HepG2 (cell line): ENCODE measurements around the gene COMMD1. TPM values are rescaled to one million over a fixed set of nuclear protein-coding genes. Genes with fewer than 3 reads are reported as not detected.

Experiments used
- FLYWCH1 ChIP-seq: sonication (generic); formaldehyde crosslinking; IDR thresholded peaks from 2 replicates; pipeline ENCODE4 v1.8.1; 2023; ENCODE audit warnings: mild to moderate bottlenecking, missing genetic modification reagents
- GABPB1 ChIP-seq: IDR thresholded peaks from 2 replicates; pipeline ENCODE4 v1.6.1; 2016; ENCODE audit warnings: mild to moderate bottlenecking, missing genetic modification reagents, moderate library complexity, missing compliant biosample characterization
- PHF5A ChIP-seq: IDR thresholded peaks from one replicate; pipeline ENCODE4 v1.6.1; 2018; ENCODE audit warnings: low read depth, missing genetic modification reagents; ENCODE audit not compliant: unreplicated experiment
- RBFOX2 ChIP-seq: fragments of 200-400 bp; formaldehyde crosslinking; IDR thresholded peaks from 2 replicates; pipeline ENCODE4 v1.6.1; 2017; ENCODE audit warnings: low read depth, mild to moderate bottlenecking, low read length
- TCF7 ChIP-seq: sonication (generic); IDR thresholded peaks from 2 replicates; pipeline ENCODE4 v1.6.1; 2016; ENCODE audit warnings: antibody characterized with exemption, low read depth
- TEF ChIP-seq: sonication (generic); formaldehyde crosslinking; IDR thresholded peaks from 2 replicates; pipeline ENCODE4 v1.5.0; 2020; ENCODE audit warnings: missing genetic modification reagents
- ZKSCAN8 ChIP-seq: IDR thresholded peaks from 2 replicates; pipeline ENCODE4 v1.6.1; 2016; ENCODE audit warnings: borderline replicate concordance, missing genetic modification reagents, missing compliant biosample characterization
- ZNF280B ChIP-seq: sonication (generic); formaldehyde crosslinking; IDR thresholded peaks from 2 replicates; pipeline ENCODE4 v1.5.0; 2020; ENCODE audit warnings: missing genetic modification reagents, mild to moderate bottlenecking, borderline replicate concordance
- ZNF382 ChIP-seq: sonication (generic); formaldehyde crosslinking; IDR thresholded peaks from 2 replicates; pipeline ENCODE4 v1.5.0; 2020; ENCODE audit warnings: missing genetic modification reagents, mild to moderate bottlenecking, borderline replicate concordance
- ZNF552 ChIP-seq: sonication (generic); formaldehyde crosslinking; IDR thresholded peaks from 2 replicates; pipeline ENCODE4 v1.9.0; 2022; ENCODE audit warnings: missing genetic modification reagents, mild to moderate bottlenecking, borderline replicate concordance
- ZNF576 ChIP-seq: sonication (generic); formaldehyde crosslinking; IDR thresholded peaks from 2 replicates; pipeline ENCODE4 v1.4.0; 2020; ENCODE audit warnings: mild to moderate bottlenecking, missing genetic modification reagents
- polyA plus RNA-seq, 8 experiments: library from polyadenylated mRNA; depleted of rRNA in 3 of 8; stranded (reverse) in 7 of 8; unstranded in 1 of 8; fragments of >200 nt; fragmentation: Illumina TruSeq in 4 of 8; extraction: Trizol in 4 of 8; gene quantifications; 2 replicates each; pipeline versions ENCODE4 v1.2.1 to v1.2.3, GENCODE V29; 2011 to 2016; ENCODE audit warnings: low read depth in 4 of 8, missing spikeins in 1 of 8, mixed read lengths in 1 of 8; ENCODE audit not compliant: insufficient read depth in 1 of 8
- total RNA-seq, 5 experiments: library from RNA; depleted of rRNA; stranded (reverse); fragments of >200 nt; fragmentation: Illumina TruSeq; extraction: Trizol; gene quantifications; 2 replicates each; pipeline ENCODE4 v1.2.3, GENCODE V29; 2016; ENCODE audit warnings: low read depth in 1 of 5
- TF ChIP-seq, protein P1 (sequence below): conservative IDR thresholded peaks from 2 replicates; pipeline ENCODE4 v1.6.1; 2018; ENCODE audit warnings: missing genetic modification reagents
- TF ChIP-seq, protein P2 (sequence below): sonication (generic); formaldehyde crosslinking; IDR thresholded peaks from 2 replicates; pipeline ENCODE4 v1.4.0; 2020; ENCODE audit warnings: mild to moderate bottlenecking, missing genetic modification reagents
- TF ChIP-seq, protein P3 (sequence below): sonication (generic); formaldehyde crosslinking; IDR thresholded peaks from 2 replicates; pipeline ENCODE4 v1.9.0; 2022; ENCODE audit warnings: missing genetic modification reagents, mild to moderate bottlenecking, borderline replicate concordance
- TF ChIP-seq, protein P4 (sequence below): sonication (generic); formaldehyde crosslinking; IDR thresholded peaks from 2 replicates; pipeline ENCODE4 v1.9.0; 2021; ENCODE audit warnings: missing genetic modification reagents, mild to moderate bottlenecking, borderline replicate concordance
- TF ChIP-seq, protein P5 (sequence below): sonication (generic); formaldehyde crosslinking; IDR thresholded peaks from 2 replicates; pipeline ENCODE4 v1.4.0; 2020; ENCODE audit warnings: missing genetic modification reagents

The COMMD1 gene
- total and polyA plus RNA-seq, 2 of the 13 experiments (the other 11 are each of a cell fraction or from before 2014, with no cell fraction given): 25.7 to 105 TPM

DNA sequence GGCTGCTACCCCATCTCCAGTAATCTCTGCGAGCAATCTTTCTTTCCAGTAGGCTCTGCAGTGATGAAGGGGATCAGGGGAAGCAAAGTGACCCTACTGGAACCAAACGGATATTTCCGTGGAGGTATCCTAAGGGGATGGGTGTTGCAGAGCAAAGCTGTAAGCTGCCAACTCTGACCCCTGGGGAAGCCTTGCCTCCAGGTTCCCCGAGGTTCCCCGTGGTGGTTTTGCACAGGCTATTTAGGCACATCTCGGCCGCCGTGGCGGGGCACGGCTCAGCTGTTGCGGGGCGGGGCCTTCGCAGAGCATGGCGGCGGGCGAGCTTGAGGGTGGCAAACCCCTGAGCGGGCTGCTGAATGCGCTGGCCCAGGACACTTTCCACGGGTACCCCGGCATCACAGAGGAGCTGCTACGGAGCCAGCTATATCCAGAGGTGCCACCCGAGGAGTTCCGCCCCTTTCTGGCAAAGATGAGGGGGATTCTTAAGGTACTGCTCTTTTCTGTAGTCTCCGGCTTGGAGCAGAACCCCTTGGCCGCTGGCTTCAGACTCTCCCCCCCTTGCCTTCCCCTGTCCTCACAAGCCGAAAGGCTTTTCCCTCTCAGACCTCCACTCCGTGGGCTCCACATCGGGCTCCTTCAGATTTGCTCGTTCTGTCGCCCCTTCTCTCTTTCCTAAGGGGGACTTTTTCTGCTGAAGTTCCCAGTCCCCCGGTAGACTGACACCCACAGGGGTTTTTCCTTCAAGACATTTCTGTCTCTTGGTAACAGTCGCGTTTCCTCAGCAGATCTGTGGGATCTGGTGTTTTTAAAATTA is at the start of gene COMMD1 (continued):
- TF ChIP-seq PHF5A (CRISPR knock-in tag) (no peak), ZNF280B (CRISPR knock-in tag) (peak; percentile 83; the same call in 1 of the 2 replicates), FLYWCH1 (CRISPR knock-in tag) (no peak), GABPB1 (CRISPR knock-in tag) (peak; percentile 83), TCF7 (no peak), TEF (no peak), RBFOX2 (peak; percentile 93), ZNF576 (CRISPR knock-in tag) (peak; percentile 84), ZNF552 (CRISPR knock-in tag) (no peak), ZNF382 (CRISPR knock-in tag) (no peak), ZKSCAN8 (CRISPR knock-in tag) (0 out of 2 replicates have a peak, but pooled peaks have one; percentile 30)
- TF ChIP-seq, protein P1, sequence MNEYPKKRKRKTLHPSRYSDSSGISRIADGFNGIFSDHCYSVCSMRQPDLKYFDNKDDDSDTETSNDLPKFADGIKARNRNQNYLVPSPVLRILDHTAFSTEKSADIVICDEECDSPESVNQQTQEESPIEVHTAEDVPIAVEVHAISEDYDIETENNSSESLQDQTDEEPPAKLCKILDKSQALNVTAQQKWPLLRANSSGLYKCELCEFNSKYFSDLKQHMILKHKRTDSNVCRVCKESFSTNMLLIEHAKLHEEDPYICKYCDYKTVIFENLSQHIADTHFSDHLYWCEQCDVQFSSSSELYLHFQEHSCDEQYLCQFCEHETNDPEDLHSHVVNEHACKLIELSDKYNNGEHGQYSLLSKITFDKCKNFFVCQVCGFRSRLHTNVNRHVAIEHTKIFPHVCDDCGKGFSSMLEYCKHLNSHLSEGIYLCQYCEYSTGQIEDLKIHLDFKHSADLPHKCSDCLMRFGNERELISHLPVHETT: no peak; the same call in 1 of the 2 replicates
- TF ChIP-seq, protein P2, sequence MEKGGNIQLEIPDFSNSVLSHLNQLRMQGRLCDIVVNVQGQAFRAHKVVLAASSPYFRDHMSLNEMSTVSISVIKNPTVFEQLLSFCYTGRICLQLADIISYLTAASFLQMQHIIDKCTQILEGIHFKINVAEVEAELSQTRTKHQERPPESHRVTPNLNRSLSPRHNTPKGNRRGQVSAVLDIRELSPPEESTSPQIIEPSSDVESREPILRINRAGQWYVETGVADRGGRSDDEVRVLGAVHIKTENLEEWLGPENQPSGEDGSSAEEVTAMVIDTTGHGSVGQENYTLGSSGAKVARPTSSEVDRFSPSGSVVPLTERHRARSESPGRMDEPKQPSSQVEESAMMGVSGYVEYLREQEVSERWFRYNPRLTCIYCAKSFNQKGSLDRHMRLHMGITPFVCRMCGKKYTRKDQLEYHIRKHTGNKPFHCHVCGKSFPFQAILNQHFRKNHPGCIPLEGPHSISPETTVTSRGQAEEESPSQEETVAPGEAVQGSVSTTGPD (CRISPR knock-in tag): no peak
- TF ChIP-seq, protein P3, sequence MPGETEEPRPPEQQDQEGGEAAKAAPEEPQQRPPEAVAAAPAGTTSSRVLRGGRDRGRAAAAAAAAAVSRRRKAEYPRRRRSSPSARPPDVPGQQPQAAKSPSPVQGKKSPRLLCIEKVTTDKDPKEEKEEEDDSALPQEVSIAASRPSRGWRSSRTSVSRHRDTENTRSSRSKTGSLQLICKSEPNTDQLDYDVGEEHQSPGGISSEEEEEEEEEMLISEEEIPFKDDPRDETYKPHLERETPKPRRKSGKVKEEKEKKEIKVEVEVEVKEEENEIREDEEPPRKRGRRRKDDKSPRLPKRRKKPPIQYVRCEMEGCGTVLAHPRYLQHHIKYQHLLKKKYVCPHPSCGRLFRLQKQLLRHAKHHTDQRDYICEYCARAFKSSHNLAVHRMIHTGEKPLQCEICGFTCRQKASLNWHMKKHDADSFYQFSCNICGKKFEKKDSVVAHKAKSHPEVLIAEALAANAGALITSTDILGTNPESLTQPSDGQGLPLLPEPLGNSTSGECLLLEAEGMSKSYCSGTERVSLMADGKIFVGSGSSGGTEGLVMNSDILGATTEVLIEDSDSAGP (CRISPR knock-in tag): peak; percentile 90
- TF ChIP-seq, protein P4, sequence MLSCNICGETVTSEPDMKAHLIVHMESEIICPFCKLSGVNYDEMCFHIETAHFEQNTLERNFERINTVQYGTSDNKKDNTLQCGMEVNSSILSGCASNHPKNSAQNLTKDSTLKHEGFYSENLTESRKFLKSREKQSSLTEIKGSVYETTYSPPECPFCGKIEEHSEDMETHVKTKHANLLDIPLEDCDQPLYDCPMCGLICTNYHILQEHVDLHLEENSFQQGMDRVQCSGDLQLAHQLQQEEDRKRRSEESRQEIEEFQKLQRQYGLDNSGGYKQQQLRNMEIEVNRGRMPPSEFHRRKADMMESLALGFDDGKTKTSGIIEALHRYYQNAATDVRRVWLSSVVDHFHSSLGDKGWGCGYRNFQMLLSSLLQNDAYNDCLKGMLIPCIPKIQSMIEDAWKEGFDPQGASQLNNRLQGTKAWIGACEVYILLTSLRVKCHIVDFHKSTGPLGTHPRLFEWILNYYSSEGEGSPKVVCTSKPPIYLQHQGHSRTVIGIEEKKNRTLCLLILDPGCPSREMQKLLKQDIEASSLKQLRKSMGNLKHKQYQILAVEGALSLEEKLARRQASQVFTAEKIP: no peak
- TF ChIP-seq, protein P5, sequence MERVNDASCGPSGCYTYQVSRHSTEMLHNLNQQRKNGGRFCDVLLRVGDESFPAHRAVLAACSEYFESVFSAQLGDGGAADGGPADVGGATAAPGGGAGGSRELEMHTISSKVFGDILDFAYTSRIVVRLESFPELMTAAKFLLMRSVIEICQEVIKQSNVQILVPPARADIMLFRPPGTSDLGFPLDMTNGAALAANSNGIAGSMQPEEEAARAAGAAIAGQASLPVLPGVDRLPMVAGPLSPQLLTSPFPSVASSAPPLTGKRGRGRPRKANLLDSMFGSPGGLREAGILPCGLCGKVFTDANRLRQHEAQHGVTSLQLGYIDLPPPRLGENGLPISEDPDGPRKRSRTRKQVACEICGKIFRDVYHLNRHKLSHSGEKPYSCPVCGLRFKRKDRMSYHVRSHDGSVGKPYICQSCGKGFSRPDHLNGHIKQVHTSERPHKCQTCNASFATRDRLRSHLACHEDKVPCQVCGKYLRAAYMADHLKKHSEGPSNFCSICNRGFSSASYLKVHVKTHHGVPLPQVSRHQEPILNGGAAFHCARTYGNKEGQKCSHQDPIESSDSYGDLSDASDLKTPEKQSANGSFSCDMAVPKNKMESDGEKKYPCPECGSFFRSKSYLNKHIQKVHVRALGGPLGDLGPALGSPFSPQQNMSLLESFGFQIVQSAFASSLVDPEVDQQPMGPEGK: peak; percentile 78
